Activated gamma-delta T cell treated with Interleukin-2 at 50 U/mL for 16 hours (primary cell): ENCODE data around the gene PCDHA11.
"Not testable (repeated sequence)": the region's sequence is repeated elsewhere in the genome, so short reads cannot be mapped to it uniquely, and the experiment has no call there.

ENCODE experiments used
- DNase-seq: peaks from one replicate; pipeline ENCODE4 v3.0.0-alpha.2; 2020

PCDHA11 gene

GRCh38 chr5:140855772-140856674 is 12.7 kb upstream of the PCDHA11 start, which contains the start of gene PCDHA10:
PCDHA10 (plus strand) TSS chr5:140855897; CDS start chr5:140856049, 152 bp downstream.
- no peak for DNase-seq

- no peak for DNase-seq
Measured at GRCh38 chr5:140857177-140857986, 11.4 kb upstream of the PCDHA11 start.

- no peak for DNase-seq
Measured at GRCh38 chr5:140857987-140858240, 10.8 kb upstream of the PCDHA11 start.

- DNase-seq, result no peak
Measured at GRCh38 chr5:140862441-140863295, 6.1 kb upstream of the PCDHA11 start.

GRCh38 chr5:140869555-140869886 is 764 bp downstream of the PCDHA11 start:
- DNase-seq, result no peak

- DNase-seq, result no peak
Measured at GRCh38 chr5:140870221-140871201, 1.8 kb downstream of the PCDHA11 start.

- no peak for DNase-seq
Measured at GRCh38 chr5:140875085-140876065, 6.6 kb downstream of the PCDHA11 start, which contains the start of gene PCDHA12. PCDHA12 (plus strand) TSS chr5:140875308; CDS start chr5:140875473, 165 bp downstream.

- not testable (repeated sequence) for DNase-seq
Measured at GRCh38 chr5:140876541-140877261, 7.9 kb downstream of the PCDHA11 start.

- DNase-seq, result no peak
Measured at GRCh38 chr5:140877262-140877581, 8.5 kb downstream of the PCDHA11 start.

- no peak for DNase-seq
Measured at GRCh38 chr5:140881889-140882590, 13.3 kb downstream of the PCDHA11 start, which contains the start of gene PCDHA13. PCDHA13 (plus strand) TSS chr5:140882124; CDS start chr5:140882269, 145 bp downstream.

GRCh38 chr5:140882591-140882899 is 13.8 kb downstream of the PCDHA11 start:
- no peak for DNase-seq

- DNase-seq, result no peak
Measured at GRCh38 chr5:140883373-140883772, 14.6 kb downstream of the PCDHA11 start.

- DNase-seq, result no peak
Measured at GRCh38 chr5:140883927-140884697, 15.4 kb downstream of the PCDHA11 start.

GRCh38 chr5:140916325-140916724 is 47.6 kb downstream of the PCDHA11 start:
- DNase-seq, result no peak
